ENCODE measurements around the gene PTRH1. TPM values are rescaled to one million over a fixed set of nuclear protein-coding genes. Genes with fewer than 3 reads are reported as not detected.

PTRH1 gene
- total and polyA plus RNA-seq, 2 of the 13 experiments (the other 11 are each of a cell fraction or from before 2014, with no cell fraction given) = 4.0 to 10.4 TPM

GRCh38 chr9:127715470-127716337 lies at the start of gene PTRH1, which contains the start of gene TTC16 (continued):
- TF ChIP-seq MIER2 (CRISPR knock-in tag; IDR thresholded peaks at IDR 0.05) (0 out of 2 replicates have a peak, but pooled peaks have one; percentile 7), TSC22D2 (CRISPR knock-in tag; IDR thresholded peaks at IDR 0.05; ENCODE audit: borderline replicate concordance) (0 out of 2 replicates have a peak, but pooled peaks have one; percentile 32), KLF12 (CRISPR knock-in tag; IDR thresholded peaks at IDR 0.05; ENCODE audit: borderline replicate concordance) (peak; percentile 82; the same call in 1 of the 2 replicates), JDP2 (CRISPR knock-in tag; IDR thresholded peaks at IDR 0.05; ENCODE audit: borderline replicate concordance) (no peak), ZNF33B (CRISPR knock-in tag; IDR thresholded peaks at IDR 0.05) (0 out of 2 replicates have a peak, but pooled peaks have one; percentile 23), GPN1 (CRISPR knock-in tag; IDR thresholded peaks at IDR 0.05; ENCODE audit: borderline replicate concordance) (no peak), GABPA (IDR thresholded peaks at IDR 0.05; ENCODE audit: low read depth, low read length) (peak; percentile 55), GABPA (CRISPR knock-in tag; IDR thresholded peaks at IDR 0.05; ENCODE audit: low read depth) (peak; percentile 83), PRDM15 (CRISPR knock-in tag; IDR thresholded peaks at IDR 0.05) (no peak), ZBTB49 (CRISPR knock-in tag; IDR thresholded peaks at IDR 0.05; ENCODE audit: borderline replicate concordance) (no peak), BHLHE40 (IDR thresholded peaks at IDR 0.05; ENCODE audit: low read length) (no peak), DBP (CRISPR knock-in tag; IDR thresholded peaks at IDR 0.05; ENCODE audit: not compliant biosample characterization) (no peak), ETV6 (CRISPR knock-in tag; conservative IDR thresholded peaks at IDR 0.05) (no peak), MATR3 (CRISPR knock-in tag; IDR thresholded peaks at IDR 0.05) (no peak), TEF (CRISPR knock-in tag; IDR thresholded peaks at IDR 0.05) (no peak), ZNF441 (CRISPR knock-in tag; IDR thresholded peaks at IDR 0.05; ENCODE audit: borderline replicate concordance) (no peak), SP1 (IDR thresholded peaks at IDR 0.05) (no peak), SP1 (CRISPR knock-in tag; IDR thresholded peaks at IDR 0.05) (peak; percentile 94), ZNF704 (CRISPR knock-in tag; IDR thresholded peaks at IDR 0.05; ENCODE audit: borderline replicate concordance) (0 out of 2 replicates have a peak, but pooled peaks have one; percentile 42)
